HT1080 (cell line): ENCODE measurements around the gene SNX3. TPM values are rescaled to one million over a fixed set of nuclear protein-coding genes. Genes with fewer than 3 reads are reported as not detected.

Experiments
- DNase-seq: peaks from one replicate; pipeline ENCODE4 v3.0.0-alpha.2; 2015; ENCODE audit warnings: low read depth
- total RNA-seq: library from RNA; depleted of rRNA; stranded (reverse); fragments of >200 nt; shearing (Covaris generic); gene quantifications from 2 replicates; pipeline ENCODE4 v1.2.3, GENCODE V29; 2014

SNX3 gene
- total RNA-seq, 1 experiment from 2014 or later = 149 TPM

DNA sequence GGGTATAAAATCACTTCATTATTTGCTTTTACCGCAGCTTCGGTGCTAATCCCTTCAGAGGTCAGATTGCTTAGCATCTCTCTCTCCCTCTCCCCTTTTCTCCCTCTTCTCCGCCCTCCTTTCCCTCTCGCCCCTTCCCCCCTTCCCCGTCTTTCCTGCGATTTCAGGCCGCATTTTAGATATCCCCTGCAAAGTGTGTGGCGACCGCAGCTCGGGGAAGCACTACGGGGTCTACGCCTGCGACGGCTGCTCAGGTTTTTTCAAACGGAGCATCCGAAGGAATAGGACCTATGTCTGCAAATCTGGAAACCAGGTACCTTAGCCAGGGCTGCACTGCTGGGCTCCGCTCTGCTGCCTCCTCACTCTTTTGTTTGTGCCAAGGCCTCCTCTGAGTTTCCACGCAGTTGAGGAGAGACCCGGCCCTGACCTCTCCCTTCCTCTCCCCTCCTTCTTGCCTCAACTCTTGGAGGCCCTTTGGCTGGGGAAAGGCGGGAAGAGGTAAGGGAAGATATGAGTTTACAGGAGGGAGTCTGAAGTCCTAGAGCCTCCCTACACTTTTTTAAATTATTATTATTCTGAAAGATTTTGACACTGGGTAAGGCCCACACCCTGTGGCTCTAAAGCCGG, 89.4 kb downstream of the SNX3 start:
- no peak for DNase-seq

GRCh38 chr6:108170332-108171290, 90.2 kb downstream of the SNX3 start:
- DNase-seq = no peak

GRCh38 chr6:108169464-108170331, 91.1 kb downstream of the SNX3 start:
- no peak for DNase-seq

DNA sequence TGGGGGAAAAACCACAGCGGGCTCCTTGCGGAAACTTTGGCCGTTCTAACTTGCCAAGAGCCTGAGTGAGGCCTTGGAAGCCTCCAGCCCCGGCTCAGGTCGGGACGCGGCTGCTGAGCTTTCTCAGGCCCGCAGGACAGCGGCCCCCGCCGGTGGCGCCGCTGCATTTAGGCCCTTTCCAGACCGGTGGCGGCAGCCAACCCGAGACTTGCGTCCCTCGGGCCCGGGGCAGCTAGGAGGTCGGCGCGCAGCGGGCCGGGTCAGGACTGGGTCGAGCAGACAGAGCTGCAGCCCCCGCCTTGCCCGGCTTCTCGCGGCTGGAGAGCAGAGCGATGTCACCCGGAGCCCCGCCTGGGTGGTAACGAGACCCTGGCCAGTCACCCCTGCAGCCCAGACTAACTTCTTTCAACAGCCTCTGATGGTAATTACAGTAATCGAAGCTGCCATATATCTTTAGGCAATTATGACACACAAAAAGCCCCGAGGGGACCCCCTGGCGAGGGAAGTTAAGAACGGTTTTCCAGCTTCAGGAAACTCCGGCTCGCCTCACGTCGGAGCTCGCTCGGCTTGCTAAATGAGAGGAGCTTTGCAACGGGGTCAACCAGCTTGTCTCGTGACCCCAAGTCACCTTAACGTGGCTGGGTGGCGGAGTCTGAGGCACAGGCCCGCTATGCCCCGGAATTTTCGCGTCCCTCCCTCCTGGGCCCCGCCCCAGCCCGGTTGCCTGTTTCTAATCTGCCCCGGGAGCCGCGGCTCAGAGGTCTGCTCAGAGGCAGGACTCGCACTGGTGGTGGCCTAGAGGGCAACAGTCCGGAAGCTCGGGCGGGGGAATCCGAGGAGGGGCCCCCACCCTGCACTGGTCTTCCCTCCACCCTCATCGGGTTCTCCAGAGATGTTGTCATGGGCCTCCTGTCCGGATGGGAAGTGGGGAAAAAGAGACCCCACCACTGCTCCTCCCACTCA, 92.1 kb downstream of the SNX3 start:
- no peak for DNase-seq

GRCh38 chr6:108168090-108168463, 92.8 kb downstream of the SNX3 start:
- DNase-seq = no peak

GRCh38 chr6:108167449-108168089, 93.3 kb downstream of the SNX3 start:
- no peak for DNase-seq

DNA sequence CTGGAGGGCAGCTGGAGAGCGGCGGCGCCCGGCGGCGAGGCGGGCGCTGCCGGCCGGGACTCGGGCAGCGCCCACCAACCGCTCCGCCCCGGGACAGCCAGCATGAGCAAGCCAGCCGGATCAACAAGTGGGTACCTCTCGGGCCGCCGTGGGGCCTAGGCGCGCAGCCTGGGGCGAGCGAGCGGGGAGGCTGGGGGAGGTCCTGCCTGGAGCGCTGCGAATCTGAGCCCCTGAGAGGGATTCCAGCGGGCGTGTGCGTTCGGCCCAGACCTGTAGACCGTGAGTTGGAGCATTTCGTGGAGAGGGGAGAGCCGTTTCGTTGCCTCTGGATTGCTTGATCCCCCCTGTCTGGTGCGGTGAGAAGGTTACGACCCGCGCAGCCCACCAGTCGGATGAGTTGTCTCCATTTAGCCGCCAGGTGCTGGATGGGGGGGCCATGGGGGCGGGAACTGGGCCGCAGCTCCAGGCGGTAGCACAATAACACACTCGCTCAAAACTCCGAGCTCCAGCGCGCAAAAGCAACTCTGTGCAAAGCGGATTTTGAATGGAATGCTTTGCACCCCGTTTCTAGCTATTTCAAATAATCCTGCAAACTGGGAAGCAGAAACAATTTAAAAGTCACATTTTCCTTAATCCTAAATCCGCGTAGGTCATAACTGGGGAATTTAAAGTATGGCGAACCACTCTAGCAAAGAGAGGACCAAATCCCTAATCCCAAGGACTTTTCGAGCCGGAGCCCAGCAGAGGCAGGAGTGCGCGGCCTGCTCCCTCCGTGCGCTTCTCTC, 94.0 kb downstream of the SNX3 start:
- DNase-seq = no peak

DNA sequence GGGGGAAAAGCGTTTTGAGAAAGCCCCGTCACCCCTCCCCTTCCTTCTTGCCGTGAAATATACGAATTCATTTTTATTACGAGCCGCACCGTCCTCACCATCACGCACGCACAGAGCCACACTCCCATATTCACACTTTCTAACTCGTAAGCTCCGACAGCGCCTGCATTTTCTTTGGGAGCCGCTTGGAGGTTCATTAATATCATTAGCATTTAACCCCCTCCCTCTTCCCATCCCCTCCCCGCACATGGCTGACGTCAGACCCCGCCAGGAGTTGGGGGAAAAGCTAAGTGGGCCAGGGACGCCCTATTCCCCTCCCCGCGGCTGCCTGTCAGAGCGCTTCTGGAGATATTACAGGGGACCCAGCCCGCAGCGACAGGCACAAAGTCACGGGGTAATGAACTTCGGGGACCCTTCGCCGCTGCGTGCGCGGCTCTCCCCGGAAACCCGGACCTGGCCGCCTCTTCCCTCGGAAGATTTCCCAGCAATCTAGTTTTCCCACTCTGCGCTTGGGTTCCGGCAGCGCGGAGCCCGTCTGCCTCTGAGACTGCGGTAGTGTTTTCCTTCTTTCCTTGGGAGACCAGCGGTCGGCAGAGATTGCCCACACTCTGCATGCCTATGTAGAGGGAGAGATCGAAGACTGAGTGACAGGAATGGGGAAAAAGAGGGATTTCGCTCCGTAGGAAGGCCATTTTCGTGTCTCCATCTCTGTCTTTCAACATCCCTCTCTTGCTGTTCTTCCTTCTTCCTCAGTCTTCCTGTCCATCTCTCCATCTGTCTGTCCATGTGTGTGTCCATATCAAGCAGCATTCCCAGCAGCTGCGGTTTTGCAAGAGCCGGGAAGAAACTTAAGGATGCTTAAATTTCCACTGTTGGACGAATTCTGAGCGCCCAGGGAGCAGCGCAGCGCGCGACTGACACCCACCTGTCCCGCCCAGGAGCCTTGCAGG, 94.9 kb downstream of the SNX3 start, which contains the start of gene NR2E1:
Gene NR2E1, plus strand, starts transcription at position 309 of the 950 bp plus-strand sequence. CDS start 744 bp downstream, outside the sequence.
- DNase-seq = no peak

- no peak for DNase-seq
Measured at GRCh38 chr6:108164815-108165706, 95.8 kb downstream of the SNX3 start.

DNA sequence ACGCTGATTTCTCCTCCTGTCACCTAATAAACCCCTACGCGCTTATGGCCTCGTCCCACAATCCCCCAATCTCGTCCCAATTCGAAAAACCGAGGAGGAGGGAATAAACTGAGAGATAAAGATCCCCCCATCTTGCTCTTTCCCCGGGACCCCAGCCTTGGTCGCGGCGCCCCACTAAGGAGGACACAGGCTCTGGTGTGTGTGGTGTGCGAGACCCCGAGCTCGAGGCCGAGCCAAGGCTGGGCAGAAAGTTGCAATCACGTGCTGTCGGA, 96.4 kb downstream of the SNX3 start:
- no peak for DNase-seq

DNA sequence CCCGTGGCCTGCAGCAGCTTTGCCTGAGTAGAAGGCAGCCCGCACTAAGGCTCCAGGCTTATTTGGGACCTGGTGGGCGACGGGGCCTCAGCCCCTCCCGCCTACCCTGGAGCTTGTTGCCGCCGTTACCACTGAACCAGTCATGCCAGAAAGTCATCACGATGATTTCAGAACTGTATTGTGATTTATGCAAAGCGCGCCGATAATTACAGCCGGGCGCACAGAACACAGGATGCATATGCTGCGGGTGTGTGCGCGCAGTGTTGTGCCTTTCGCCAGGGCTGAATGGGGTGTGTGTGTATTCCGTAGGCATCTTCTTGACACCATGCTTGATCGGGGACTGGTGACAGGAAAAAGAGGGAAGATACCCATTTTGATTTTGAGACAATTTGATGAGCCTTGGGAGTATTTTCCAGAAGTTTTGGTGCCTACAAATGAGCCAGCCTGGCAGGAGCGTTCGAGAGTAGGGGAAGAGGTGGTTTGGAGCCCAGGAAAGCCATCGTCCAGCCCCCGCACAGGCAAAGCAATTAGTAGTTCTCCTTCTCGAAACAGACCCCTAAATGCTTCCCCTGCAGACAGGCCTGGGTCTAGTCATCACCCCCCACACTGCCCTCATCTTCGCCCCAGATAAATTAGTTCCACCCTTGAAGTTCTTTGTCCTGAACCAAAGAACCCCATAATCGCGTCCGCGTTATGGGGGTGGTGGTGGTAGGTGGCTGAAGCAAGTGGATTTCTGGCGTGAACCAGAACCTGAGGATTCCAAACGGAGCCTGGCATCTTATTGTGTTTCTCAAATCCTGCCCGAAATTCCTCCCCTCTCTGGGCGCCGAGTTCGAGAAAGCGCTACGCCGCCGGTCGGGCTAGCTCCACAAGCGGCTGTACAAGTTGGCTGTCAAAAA, 96.9 kb downstream of the SNX3 start:
- no peak for DNase-seq

DNA sequence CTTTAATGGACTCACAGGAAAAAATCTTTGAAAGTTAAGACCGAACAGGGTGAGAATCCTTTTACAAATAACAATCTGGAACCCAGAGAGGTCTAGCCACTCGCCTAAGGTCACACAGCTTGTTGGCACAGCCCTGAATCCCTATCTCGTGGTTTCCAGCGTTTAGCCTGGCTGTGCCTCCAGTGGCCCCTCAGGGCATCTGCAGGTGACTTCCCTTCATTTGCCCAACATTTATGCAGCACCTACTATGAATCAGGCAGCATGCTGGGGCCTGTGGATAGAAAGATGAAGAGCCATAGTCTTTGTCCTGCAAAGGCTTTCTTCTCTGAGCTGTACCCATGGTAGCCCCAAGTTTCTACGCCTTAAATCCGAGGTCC, 97.6 kb downstream of the SNX3 start:
- peak; percentile 8 for DNase-seq

- DNase-seq = no peak
Measured at GRCh38 chr6:108161724-108162282, 99.0 kb downstream of the SNX3 start.
